Skeletal muscle satellite cell (primary cell): ENCODE measurements around the gene CXXC5.

ENCODE experiments used
- H3K27me3 ChIP-seq: 2 replicates; pipeline ENCODE4 v1.7.0; 2013; ENCODE audit warnings: low read length; ENCODE audit not compliant: control insufficient read depth, insufficient read depth
- H3K36me3 ChIP-seq: 2 replicates; pipeline ENCODE4 v1.7.0; 2013; ENCODE audit warnings: mild to moderate bottlenecking, control low read depth, low read length; ENCODE audit not compliant: insufficient read depth
- H3K4me1 ChIP-seq: 2 replicates; pipeline ENCODE4 v1.7.0; 2013; ENCODE audit warnings: low read length; ENCODE audit not compliant: control insufficient read depth, insufficient read depth
- H3K4me2 ChIP-seq: 2 replicates; pipeline ENCODE4 v1.7.0; 2013; ENCODE audit warnings: mild to moderate bottlenecking, low read length
- H3K4me3 ChIP-seq: 2 replicates; pipeline ENCODE4 v1.7.0; 2013; ENCODE audit warnings: low read length
- H3K9ac ChIP-seq: 2 replicates; pipeline ENCODE4 v1.7.0; 2013; ENCODE audit warnings: mild to moderate bottlenecking, low read depth, low read length, moderate library complexity
- H3K9me3 ChIP-seq: replicated peaks from 2 replicates; pipeline ENCODE4 v1.7.0; 2013; ENCODE audit warnings: mild to moderate bottlenecking, control low read depth, low read length

The CXXC5 gene

GRCh38 chr5:139681112-139681458 lies 32.9 kb downstream of the CXXC5 start:
- Histone ChIP-seq H3K9me3 (no peaks in the 10 kb centered on the region), H3K4me2 (no peak overlapping the region), H3K9ac (no peak overlapping the region), H3K4me3 (no peak overlapping the region), H3K4me1 (peaks cover 61% of the 10 kb centered on the region), H3K36me3 (peaks cover 66% of the 10 kb centered on the region), H3K27me3 (no peaks in the 10 kb centered on the region)

DNA sequence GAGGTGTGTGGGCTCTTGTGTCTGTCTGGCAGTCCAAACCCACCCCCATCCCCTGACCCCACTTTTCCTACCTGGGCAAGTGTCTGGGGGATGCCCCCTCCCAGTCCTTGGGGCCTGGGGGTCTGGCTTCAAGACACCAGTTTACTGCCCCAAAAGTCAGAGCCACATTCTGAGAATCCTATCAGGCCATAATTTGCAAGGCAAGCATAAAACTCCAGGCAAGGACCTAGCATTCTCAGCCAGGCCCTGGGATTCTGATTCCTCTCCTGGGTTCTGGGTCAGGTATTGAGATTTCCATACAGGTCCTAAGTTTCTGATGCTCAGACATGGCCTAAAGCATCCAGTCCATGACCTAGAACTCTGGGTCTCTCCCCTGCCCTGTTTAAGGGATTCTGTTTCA lies 33.3 kb downstream of the CXXC5 start:
- Histone ChIP-seq H3K9me3 (no peaks in the 10 kb centered on the region), H3K4me2 (no peak overlapping the region), H3K27me3 (no peaks in the 10 kb centered on the region), H3K4me1 (peaks cover 63% of the 10 kb centered on the region), H3K9ac (no peak overlapping the region), H3K36me3 (peaks cover 70% of the 10 kb centered on the region), H3K4me3 (no peak overlapping the region)

DNA sequence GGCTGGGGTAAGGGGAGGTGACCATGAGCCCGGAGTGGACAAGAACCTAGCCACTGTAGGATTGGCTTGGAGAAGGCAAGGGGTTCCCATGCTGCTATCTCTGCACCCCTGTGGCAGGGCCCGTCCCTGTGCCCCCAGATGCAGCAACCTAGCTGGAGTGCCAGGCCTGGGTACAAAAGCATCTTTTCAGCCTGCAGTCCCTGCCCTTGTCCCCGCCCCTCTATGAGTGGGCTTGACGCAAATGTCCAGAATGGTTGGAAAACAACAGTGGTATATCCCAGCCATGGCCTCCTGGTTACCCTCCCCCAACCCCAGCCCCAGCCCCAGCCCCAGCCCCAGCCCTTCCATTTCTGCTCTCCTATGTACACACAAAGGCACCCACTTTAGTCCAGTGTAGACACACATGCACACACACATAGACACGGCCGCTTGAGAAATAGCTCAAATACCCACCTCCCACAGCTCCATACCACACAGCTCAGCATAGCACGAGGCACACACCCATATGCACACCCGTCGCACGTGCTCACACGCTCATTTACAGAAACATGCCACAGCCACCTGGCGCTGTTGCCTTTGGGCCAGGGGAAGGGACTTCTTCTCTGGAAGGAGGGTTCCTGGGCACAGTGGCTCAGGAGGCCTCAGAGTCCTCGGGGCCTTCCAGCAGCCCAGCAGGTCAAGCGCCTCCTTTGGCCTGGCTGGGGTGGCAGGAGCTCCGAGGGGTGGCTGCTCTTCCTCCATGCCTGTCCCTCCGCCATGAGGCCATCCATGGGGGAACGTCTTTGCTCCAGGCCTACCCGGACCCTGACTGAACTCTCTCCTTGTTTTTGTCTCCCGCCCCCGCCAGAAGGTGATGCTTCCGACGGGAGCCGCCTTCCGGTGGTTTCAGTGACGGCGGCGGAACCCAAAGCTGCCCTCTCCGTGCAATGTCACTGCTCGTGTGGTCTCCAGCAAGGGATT lies 34.1 kb downstream of the CXXC5 start:
- H3K27me3 ChIP-seq = no peaks in the 10 kb centered on the region
- H3K4me2 ChIP-seq = no peak overlapping the region
- H3K4me1 ChIP-seq = peaks cover 55% of the 10 kb centered on the region
- H3K36me3 ChIP-seq = peaks cover 72% of the 10 kb centered on the region
- H3K4me3 ChIP-seq = no peak overlapping the region
- no peak overlapping the region for H3K9ac ChIP-seq
- no peaks in the 10 kb centered on the region for H3K9me3 ChIP-seq

DNA sequence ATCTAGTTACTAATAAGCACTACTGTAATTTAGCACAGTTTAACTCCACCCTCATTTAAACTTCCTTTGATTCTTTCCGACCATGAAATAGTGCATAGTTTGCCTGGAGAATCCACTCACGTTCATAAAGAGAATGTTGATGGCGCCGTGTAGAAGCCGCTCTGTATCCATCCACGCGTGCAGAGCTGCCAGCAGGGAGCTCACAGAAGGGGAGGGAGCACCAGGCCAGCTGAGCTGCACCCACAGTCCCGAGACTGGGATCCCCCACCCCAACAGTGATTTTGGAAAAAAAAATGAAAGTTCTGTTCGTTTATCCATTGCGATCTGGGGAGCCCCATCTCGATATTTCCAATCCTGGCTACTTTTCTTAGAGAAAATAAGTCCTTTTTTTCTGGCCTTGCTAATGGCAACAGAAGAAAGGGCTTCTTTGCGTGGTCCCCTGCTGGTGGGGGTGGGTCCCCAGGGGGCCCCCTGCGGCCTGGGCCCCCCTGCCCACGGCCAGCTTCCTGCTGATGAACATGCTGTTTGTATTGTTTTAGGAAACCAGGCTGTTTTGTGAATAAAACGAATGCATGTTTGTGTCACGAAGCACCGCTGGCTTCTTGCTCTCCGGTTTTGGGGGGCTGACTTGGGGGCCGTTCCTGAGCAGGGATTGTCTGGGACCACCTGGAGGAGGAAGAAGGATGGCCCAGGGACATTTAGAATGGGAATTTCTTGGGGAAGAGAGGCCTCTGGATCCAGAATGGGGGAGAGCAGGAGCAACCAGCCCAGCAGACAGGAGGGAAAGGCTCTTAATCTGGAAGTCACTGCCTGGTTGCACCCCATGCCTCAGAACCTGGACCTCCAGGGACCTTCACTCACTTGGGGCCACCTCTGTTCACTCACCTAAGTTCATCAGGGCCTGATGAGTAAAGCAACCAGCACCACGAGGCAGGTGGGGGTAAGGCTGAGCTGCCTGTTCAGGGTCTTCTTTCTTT lies 35.4 kb downstream of the CXXC5 start:
- Histone ChIP-seq H3K9me3 (no peaks in the 10 kb centered on the region), H3K4me1 (peaks cover 48% of the 10 kb centered on the region), H3K4me2 (no peak overlapping the region), H3K27me3 (no peaks in the 10 kb centered on the region), H3K36me3 (peaks cover 75% of the 10 kb centered on the region), H3K9ac (no peak overlapping the region), H3K4me3 (no peak overlapping the region)

- Histone ChIP-seq H3K9me3 (no peaks in the 10 kb centered on the region), H3K36me3 (peaks cover 77% of the 10 kb centered on the region), H3K4me2 (no peak overlapping the region), H3K27me3 (no peaks in the 10 kb centered on the region), H3K4me3 (no peak overlapping the region), H3K4me1 (peaks cover 48% of the 10 kb centered on the region), H3K9ac (no peak overlapping the region)
Observed at GRCh38 chr5:139684350-139684880, 36.3 kb downstream of the CXXC5 start.

DNA sequence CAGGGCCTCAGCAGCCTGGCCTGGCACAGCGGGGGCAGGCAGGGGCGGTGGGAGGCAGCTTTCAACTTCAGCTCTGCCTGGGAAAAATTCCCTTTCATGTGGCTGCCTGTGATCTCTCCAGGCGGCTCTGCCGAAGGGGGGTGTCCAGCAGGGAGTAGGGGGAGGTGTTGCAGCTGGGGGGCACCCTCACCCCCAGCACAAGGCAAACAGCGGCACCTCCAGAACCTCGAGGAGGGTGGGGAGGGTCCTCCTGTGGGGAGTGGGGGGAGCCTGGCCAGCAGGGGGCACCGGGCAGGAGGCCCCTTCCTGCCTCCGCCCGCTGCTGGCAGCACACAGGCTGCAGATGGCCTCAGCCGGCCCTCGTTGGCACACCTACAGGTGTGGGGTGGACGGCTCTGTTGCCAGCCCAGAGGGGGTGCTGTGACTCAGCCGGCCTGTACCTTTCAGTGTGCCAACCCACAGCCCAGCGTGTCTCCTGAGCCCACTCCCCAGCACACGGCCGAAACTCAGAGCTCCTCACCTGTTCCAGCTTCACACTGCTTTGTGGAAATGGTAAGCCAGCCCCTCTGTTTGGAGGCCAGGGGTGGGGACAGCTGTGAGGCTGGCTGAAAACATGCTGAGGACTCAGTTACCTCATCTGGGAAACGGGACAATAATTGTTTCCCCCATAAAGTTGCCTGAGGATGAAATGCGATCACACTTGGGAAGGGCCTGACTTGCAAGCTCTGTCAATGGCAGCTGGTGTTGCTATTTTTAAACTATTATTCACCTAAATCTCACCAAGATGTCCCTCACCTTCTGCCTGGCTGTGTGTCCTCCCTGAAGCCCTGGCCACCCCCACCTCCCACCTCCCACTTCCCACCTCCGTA lies 37.0 kb downstream of the CXXC5 start:
- Histone ChIP-seq H3K4me3 (no peak overlapping the region), H3K9me3 (no peaks in the 10 kb centered on the region), H3K4me1 (peaks cover 48% of the 10 kb centered on the region), H3K27me3 (no peaks in the 10 kb centered on the region), H3K36me3 (peaks cover 72% of the 10 kb centered on the region), H3K9ac (no peak overlapping the region), H3K4me2 (no peak overlapping the region)

DNA sequence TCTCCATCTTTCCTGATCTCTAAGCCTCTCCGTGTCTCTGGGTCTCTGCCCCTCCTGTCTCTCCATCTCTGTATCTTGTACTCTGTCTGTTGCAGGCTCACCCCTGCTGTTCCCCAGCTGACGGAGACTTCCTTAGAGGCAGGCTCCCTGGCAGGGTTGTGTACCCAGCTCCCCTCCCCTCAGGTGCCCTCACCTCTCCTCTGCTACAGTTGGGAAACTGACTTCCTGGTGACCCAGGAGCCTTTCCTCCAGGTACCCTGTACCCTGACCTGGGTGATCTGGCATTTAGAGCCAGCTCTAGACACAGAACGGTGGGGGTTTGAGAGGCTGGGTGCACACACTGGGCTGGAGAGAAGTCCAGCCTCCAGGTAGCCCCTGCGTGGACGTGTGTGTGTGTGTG lies 37.7 kb downstream of the CXXC5 start:
- H3K4me2 ChIP-seq = no peak overlapping the region
- H3K9ac ChIP-seq = no peak overlapping the region
- H3K4me1 ChIP-seq = peaks cover 53% of the 10 kb centered on the region
- H3K36me3 ChIP-seq = peaks cover 65% of the 10 kb centered on the region
- no peaks in the 10 kb centered on the region for H3K27me3 ChIP-seq
- H3K9me3 ChIP-seq = no peaks in the 10 kb centered on the region
- H3K4me3 ChIP-seq = no peak overlapping the region

DNA sequence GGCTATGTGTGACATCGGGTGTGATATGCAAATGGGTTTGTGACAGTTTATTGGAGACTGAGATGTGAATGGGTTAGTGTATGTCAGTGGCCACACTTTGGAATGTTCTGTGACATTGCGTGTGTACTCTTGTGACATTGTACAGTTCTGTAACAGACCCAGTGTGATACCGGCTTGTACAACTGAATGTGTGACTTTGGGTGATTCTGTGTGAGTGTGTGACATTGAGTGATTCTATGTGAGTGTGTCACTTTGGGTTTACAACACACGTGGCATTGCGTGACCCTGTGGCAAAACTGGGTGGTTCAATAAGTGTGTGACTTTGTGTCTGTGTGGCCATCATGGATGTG lies 38.2 kb downstream of the CXXC5 start:
- Histone ChIP-seq H3K4me3 (no peak overlapping the region), H3K9me3 (no peaks in the 10 kb centered on the region), H3K4me1 (peaks cover 57% of the 10 kb centered on the region), H3K9ac (no peak overlapping the region), H3K36me3 (peaks cover 60% of the 10 kb centered on the region), H3K4me2 (no peak overlapping the region), H3K27me3 (no peaks in the 10 kb centered on the region)

DNA sequence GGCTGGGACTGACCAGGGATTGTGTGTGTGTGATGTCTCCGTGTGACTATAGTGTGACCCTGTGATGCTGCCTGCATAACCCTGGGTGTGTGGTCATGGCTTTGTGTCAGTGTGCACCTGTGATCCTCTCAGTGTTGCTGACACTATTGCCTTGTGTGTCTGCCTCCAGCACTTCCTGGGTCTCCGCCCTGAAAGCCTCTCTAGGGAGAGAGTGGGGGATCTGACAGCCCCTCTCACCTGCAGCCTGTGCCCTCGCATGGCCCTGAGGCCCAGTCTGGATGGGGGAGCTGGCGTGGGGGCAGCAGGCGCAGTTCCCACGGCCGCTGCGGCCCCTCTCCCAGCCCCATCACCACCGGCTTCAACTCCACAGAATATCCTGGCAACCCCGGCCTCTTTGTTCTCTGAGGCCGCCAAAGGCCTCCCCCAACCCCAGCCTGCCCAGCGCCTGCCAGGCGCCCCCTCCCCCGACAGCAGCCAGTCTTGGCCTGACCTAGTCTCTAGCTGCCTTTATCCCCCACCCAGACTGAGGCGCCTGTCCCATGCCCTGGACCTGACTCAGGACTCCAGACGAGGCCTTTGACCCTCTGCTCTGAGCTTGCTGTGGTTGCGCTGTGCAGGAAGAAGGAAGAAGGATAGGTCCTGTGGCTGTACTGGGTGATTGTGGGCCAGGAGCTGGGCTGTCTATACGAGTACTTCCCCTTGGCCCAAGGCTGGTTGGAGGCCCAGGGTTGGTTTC lies 38.7 kb downstream of the CXXC5 start:
- Histone ChIP-seq H3K4me1 (peaks cover 57% of the 10 kb centered on the region), H3K9ac (no peak overlapping the region), H3K4me2 (no peak overlapping the region), H3K9me3 (no peaks in the 10 kb centered on the region), H3K36me3 (peaks cover 55% of the 10 kb centered on the region), H3K27me3 (no peaks in the 10 kb centered on the region), H3K4me3 (no peak overlapping the region)

GRCh38 chr5:139687656-139688055 lies 39.5 kb downstream of the CXXC5 start:
- no peak overlapping the region for H3K4me3 ChIP-seq
- no peak overlapping the region for H3K9ac ChIP-seq
- H3K9me3 ChIP-seq = no peaks in the 10 kb centered on the region
- H3K4me1 ChIP-seq = peaks cover 60% of the 10 kb centered on the region
- no peak overlapping the region for H3K4me2 ChIP-seq
- peaks cover 49% of the 10 kb centered on the region for H3K36me3 ChIP-seq
- H3K27me3 ChIP-seq = no peaks in the 10 kb centered on the region
